ENCODE results near the gene MEG3.

MEG3 gene

GRCh38 chr14:100892496-100893227, 66.7 kb downstream of the MEG3 start:
- no peak for TF ChIP-seq EZH2phosphoT487 (conservative IDR thresholded peaks at IDR 0.05; ENCODE audit: low read length)
- Histone ChIP-seq H3K4me2 (ENCODE audit: low read depth, low read length, poor library complexity, severe bottlenecking) (no peak overlapping the region), H3K36me3 (ENCODE audit: low read length) (no peaks in the 10 kb centered on the region), H3F3A (ENCODE audit: insufficient read depth) (no peaks in the 10 kb centered on the region), H4K20me1 (ENCODE audit: low read depth, low read length) (no peaks in the 10 kb centered on the region), H3K9me2 (replicated peaks; ENCODE audit: insufficient read depth, low read length) (no peaks in the 10 kb centered on the region), H3K27ac (ENCODE audit: low read depth, low read length) (no peak overlapping the region), H3K9me3 (ENCODE audit: insufficient read depth, low read length) (no peaks in the 10 kb centered on the region), H3K9ac (ENCODE audit: low read length) (no peak overlapping the region), H3K4me3 (ENCODE audit: insufficient read depth, low read length, poor library complexity, severe bottlenecking) (no peak overlapping the region), H3K79me2 (ENCODE audit: insufficient read depth, low read length) (no peaks in the 10 kb centered on the region), H3K27me3 (ENCODE audit: low read length) (no peaks in the 10 kb centered on the region), H2AFZ (ENCODE audit: low read depth, low read length, severe bottlenecking) (no peak overlapping the region)

GRCh38 chr14:100893228-100893601, 67.3 kb downstream of the MEG3 start:
- H2AFZ ChIP-seq (ENCODE audit: low read depth, low read length, severe bottlenecking): no peak overlapping the region
- H3K79me2 ChIP-seq (ENCODE audit: insufficient read depth, low read length): no peaks in the 10 kb centered on the region
- H3K9me3 ChIP-seq (ENCODE audit: insufficient read depth, low read length): no peaks in the 10 kb centered on the region
- H3K4me2 ChIP-seq (ENCODE audit: low read depth, low read length, poor library complexity, severe bottlenecking): no peak overlapping the region
- TF ChIP-seq CTCF (IDR thresholded peaks at IDR 0.05; ENCODE audit: insufficient read depth, low read length, poor library complexity, severe bottlenecking): no peak
- TF ChIP-seq EZH2phosphoT487 (conservative IDR thresholded peaks at IDR 0.05; ENCODE audit: low read length): no peak
- H3K27me3 ChIP-seq (ENCODE audit: low read length): no peaks in the 10 kb centered on the region
- no peak overlapping the region for H3K4me3 ChIP-seq (ENCODE audit: insufficient read depth, low read length, poor library complexity, severe bottlenecking)
- no peak overlapping the region for H3K9ac ChIP-seq (ENCODE audit: low read length)
- no peaks in the 10 kb centered on the region for H3F3A ChIP-seq (ENCODE audit: insufficient read depth)
- no peaks in the 10 kb centered on the region for H3K36me3 ChIP-seq (ENCODE audit: low read length)
- H3K9me2 ChIP-seq (replicated peaks; ENCODE audit: insufficient read depth, low read length): no peaks in the 10 kb centered on the region
- H4K20me1 ChIP-seq (ENCODE audit: low read depth, low read length): no peaks in the 10 kb centered on the region
- no peak overlapping the region for H3K27ac ChIP-seq (ENCODE audit: low read depth, low read length)

- H4K20me1 ChIP-seq (ENCODE audit: low read depth, low read length): no peaks in the 10 kb centered on the region
- no peaks in the 10 kb centered on the region for H3K9me2 ChIP-seq (replicated peaks; ENCODE audit: insufficient read depth, low read length)
- no peaks in the 10 kb centered on the region for H3F3A ChIP-seq (ENCODE audit: insufficient read depth)
- no peak overlapping the region for H3K27ac ChIP-seq (ENCODE audit: low read depth, low read length)
- TF ChIP-seq CTCF (IDR thresholded peaks at IDR 0.05; ENCODE audit: insufficient read depth, low read length, poor library complexity, severe bottlenecking) (no peak), EZH2phosphoT487 (conservative IDR thresholded peaks at IDR 0.05; ENCODE audit: low read length) (no peak)
- H3K79me2 ChIP-seq (ENCODE audit: insufficient read depth, low read length): no peaks in the 10 kb centered on the region
- no peaks in the 10 kb centered on the region for H3K9me3 ChIP-seq (ENCODE audit: insufficient read depth, low read length)
- H2AFZ ChIP-seq (ENCODE audit: low read depth, low read length, severe bottlenecking): no peak overlapping the region
- H3K9ac ChIP-seq (ENCODE audit: low read length): no peak overlapping the region
- H3K36me3 ChIP-seq (ENCODE audit: low read length): no peaks in the 10 kb centered on the region
- no peak overlapping the region for H3K4me2 ChIP-seq (ENCODE audit: low read depth, low read length, poor library complexity, severe bottlenecking)
- no peak overlapping the region for H3K4me3 ChIP-seq (ENCODE audit: insufficient read depth, low read length, poor library complexity, severe bottlenecking)
- no peaks in the 10 kb centered on the region for H3K27me3 ChIP-seq (ENCODE audit: low read length)
Observed at GRCh38 chr14:100893760-100894159, 67.8 kb downstream of the MEG3 start.

- no peaks in the 10 kb centered on the region for H3K27me3 ChIP-seq (ENCODE audit: low read length)
Observed at GRCh38 chr14:100894416-100894815, 68.5 kb downstream of the MEG3 start.

More at GRCh38 chr14:100894416-100894815, 68.5 kb downstream of the MEG3 start:
- Histone ChIP-seq H3K4me3 (ENCODE audit: insufficient read depth, low read length, poor library complexity, severe bottlenecking) (no peak overlapping the region), H3K9ac (ENCODE audit: low read length) (no peak overlapping the region), H3K9me2 (replicated peaks; ENCODE audit: insufficient read depth, low read length) (no peaks in the 10 kb centered on the region), H3K9me3 (ENCODE audit: insufficient read depth, low read length) (no peaks in the 10 kb centered on the region), H3K79me2 (ENCODE audit: insufficient read depth, low read length) (no peaks in the 10 kb centered on the region), H4K20me1 (ENCODE audit: low read depth, low read length) (no peaks in the 10 kb centered on the region), H3F3A (ENCODE audit: insufficient read depth) (no peaks in the 10 kb centered on the region), H3K27ac (ENCODE audit: low read depth, low read length) (no peak overlapping the region), H3K4me2 (ENCODE audit: low read depth, low read length, poor library complexity, severe bottlenecking) (no peak overlapping the region), H2AFZ (ENCODE audit: low read depth, low read length, severe bottlenecking) (no peak overlapping the region), H3K36me3 (ENCODE audit: low read length) (no peaks in the 10 kb centered on the region)
- TF ChIP-seq CTCF (IDR thresholded peaks at IDR 0.05; ENCODE audit: insufficient read depth, low read length, poor library complexity, severe bottlenecking): no peak
- no peak for TF ChIP-seq EZH2phosphoT487 (conservative IDR thresholded peaks at IDR 0.05; ENCODE audit: low read length)
